HEK293T (cell line): ENCODE measurements around the gene DNMT3L.
"Not testable (repeated sequence)": the region's sequence is repeated elsewhere in the genome, so short reads cannot be mapped to it uniquely, and the experiment has no call there.

Experiments used
- BHLHE40 ChIP-seq: fragments of 450-650 bp; IDR thresholded peaks from 2 replicates; pipeline ENCODE4 v1.6.1; 2016; ENCODE audit warnings: mild to moderate bottlenecking, moderate library complexity, borderline replicate concordance
- ELF4 ChIP-seq: fragments of 450-650 bp; IDR thresholded peaks from 2 replicates; pipeline ENCODE4 v1.6.1; 2017; ENCODE audit warnings: antibody characterized with exemption
- FOXA1 ChIP-seq: fragments of 450-650 bp; IDR thresholded peaks from 2 replicates; pipeline ENCODE4 v1.6.1; 2016; ENCODE audit warnings: mild to moderate bottlenecking
- FOXM1 ChIP-seq: fragments of 450-650 bp; IDR thresholded peaks from 2 replicates; pipeline ENCODE4 v1.6.1; 2017; ENCODE audit warnings: mild to moderate bottlenecking, borderline replicate concordance
- HDGF ChIP-seq: fragments of 450-650 bp; IDR thresholded peaks from 2 replicates; pipeline ENCODE4 v1.6.1; 2017; ENCODE audit warnings: antibody characterized with exemption, borderline replicate concordance
- LEF1 ChIP-seq: fragments of 450-650 bp; IDR thresholded peaks from 2 replicates; pipeline ENCODE4 v1.6.1; 2017; ENCODE audit warnings: mild to moderate bottlenecking, borderline replicate concordance
- SP1 ChIP-seq: fragments of 450-650 bp; IDR thresholded peaks from 2 replicates; pipeline ENCODE4 v1.6.1; 2017
- SUZ12 ChIP-seq: fragments of 450-650 bp; IDR thresholded peaks from 2 replicates; pipeline ENCODE4 v1.6.1; 2016; ENCODE audit warnings: mild to moderate bottlenecking
- TARDBP ChIP-seq: fragments of 450-650 bp; IDR thresholded peaks from 2 replicates; pipeline ENCODE4 v1.6.1; 2016
- ZNF384 ChIP-seq: fragments of 450-650 bp; IDR thresholded peaks from 2 replicates; pipeline ENCODE4 v1.6.1; 2016
- TF ChIP-seq, protein P1 (sequence below): fragments of 450-650 bp; IDR thresholded peaks from 2 replicates; pipeline ENCODE4 v1.6.1; 2016

DNA sequence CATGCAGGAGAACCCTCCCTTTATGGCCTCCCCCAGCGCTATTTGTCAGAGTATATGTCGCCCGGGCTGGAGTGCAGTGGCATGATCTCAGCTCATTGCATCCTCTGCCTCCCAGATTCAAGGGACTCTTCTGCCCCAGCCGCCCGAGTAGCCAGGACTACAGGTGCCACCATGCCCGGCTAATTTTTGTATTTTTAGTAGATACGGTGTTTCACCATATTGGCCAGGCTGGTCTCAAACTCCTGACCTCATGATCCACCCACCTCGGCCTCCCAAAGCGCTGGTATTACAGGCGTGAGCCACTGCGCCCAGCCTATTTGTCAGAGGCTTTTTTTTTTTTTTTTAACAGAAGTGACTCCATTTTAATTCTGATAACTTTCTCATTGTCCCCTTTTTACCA is 61.7 kb downstream of the DNMT3L start:
- not testable (repeated sequence) for TF ChIP-seq ELF4, FOXM1, ZNF384, SUZ12, SP1, LEF1, BHLHE40, FOXA1, TARDBP, HDGF
- TF ChIP-seq, protein P1, sequence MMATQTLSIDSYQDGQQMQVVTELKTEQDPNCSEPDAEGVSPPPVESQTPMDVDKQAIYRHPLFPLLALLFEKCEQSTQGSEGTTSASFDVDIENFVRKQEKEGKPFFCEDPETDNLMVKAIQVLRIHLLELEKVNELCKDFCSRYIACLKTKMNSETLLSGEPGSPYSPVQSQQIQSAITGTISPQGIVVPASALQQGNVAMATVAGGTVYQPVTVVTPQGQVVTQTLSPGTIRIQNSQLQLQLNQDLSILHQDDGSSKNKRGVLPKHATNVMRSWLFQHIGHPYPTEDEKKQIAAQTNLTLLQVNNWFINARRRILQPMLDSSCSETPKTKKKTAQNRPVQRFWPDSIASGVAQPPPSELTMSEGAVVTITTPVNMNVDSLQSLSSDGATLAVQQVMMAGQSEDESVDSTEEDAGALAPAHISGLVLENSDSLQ, result not testable (repeated sequence)
